CD4-positive, CD25-positive, alpha-beta regulatory T cell (primary cell): ENCODE results near the gene LFNG. TPM values are rescaled to one million over a fixed set of nuclear protein-coding genes. Genes with fewer than 3 reads are reported as not detected.
A peak's percentile ranks its signal among the peaks of the same experiment; 100 is the strongest.

Experiments
- ATAC-seq, 2 donors: fragments of 150-1000 bp; cut with Tn5 transposase; one replicate each; pipeline ENCODE4 v1.10.0; 2021; ENCODE audit warnings: low read depth in 2 of 2, moderate number of reproducible peaks in 2 of 2, moderate library complexity in 1 of 2
- DNase-seq, 3 donors: peaks; one replicate each; pipeline versions ENCODE4 v3.0.0 to v3.0.0-alpha.2; 2012 to 2022; ENCODE audit warnings: mixed read lengths in 1 of 3
- H3K27ac ChIP-seq: one replicate; pipeline ENCODE4 v1.7.0; 2013; ENCODE audit warnings: mild to moderate bottlenecking, low read length; ENCODE audit not compliant: insufficient read depth, poor library complexity, severe bottlenecking
- H3K27me3 ChIP-seq: one replicate; pipeline ENCODE4 v1.7.0; 2013; ENCODE audit warnings: low read length; ENCODE audit not compliant: control insufficient read depth, insufficient read depth
- H3K36me3 ChIP-seq: one replicate; pipeline ENCODE4 v1.7.0; 2013; ENCODE audit warnings: mild to moderate bottlenecking, low read length, moderate library complexity; ENCODE audit not compliant: control insufficient read depth, insufficient read depth
- H3K4me1 ChIP-seq: 2 replicates; pipeline ENCODE4 v1.7.0; 2013; ENCODE audit warnings: mild to moderate bottlenecking, low read length; ENCODE audit not compliant: insufficient read depth, control insufficient read depth, poor library complexity, severe bottlenecking
- H3K4me3 ChIP-seq: one replicate; pipeline ENCODE4 v1.7.0; 2013; ENCODE audit warnings: low read depth, mild to moderate bottlenecking, low read length, moderate library complexity
- H3K9me3 ChIP-seq, 2 experiments: 1 replicate in 1 of 2; 2 replicates in 1 of 2; pipeline ENCODE4 v1.7.0; 2013; ENCODE audit warnings: low read length in 2 of 2, mild to moderate bottlenecking in 1 of 2, moderate library complexity in 1 of 2; ENCODE audit not compliant: control insufficient read depth in 2 of 2
- H3K27ac Mint-ChIP-seq, 3 donors: one replicate each; pipeline ENCODE4 v1.8.0; 2020 to 2022; ENCODE audit warnings: mild to moderate bottlenecking in 3 of 3, mixed read lengths in 3 of 3, moderate library complexity in 2 of 3
- H3K27me3 Mint-ChIP-seq: one replicate; pipeline ENCODE4 v1.8.0; 2022; ENCODE audit warnings: mild to moderate bottlenecking, mixed read lengths
- H3K36me3 Mint-ChIP-seq: one replicate; pipeline ENCODE4 v1.8.0; 2020; ENCODE audit warnings: mixed read lengths
- H3K4me1 Mint-ChIP-seq, 4 donors: one replicate each; pipeline ENCODE4 v1.8.0; 2020 to 2022; ENCODE audit warnings: mixed read lengths in 4 of 4, mild to moderate bottlenecking in 1 of 4
- H3K4me3 Mint-ChIP-seq, 4 donors: one replicate each; pipeline ENCODE4 v1.8.0; 2020 to 2022; ENCODE audit warnings: mild to moderate bottlenecking in 4 of 4, mixed read lengths in 4 of 4, moderate library complexity in 3 of 4
- H3K9me3 Mint-ChIP-seq, 7 donors: one replicate each; pipeline ENCODE4 v1.8.0; 2020 to 2022; ENCODE audit warnings: mixed read lengths in 7 of 7, mild to moderate bottlenecking in 3 of 7, moderate library complexity in 2 of 7
- polyA plus RNA-seq, 4 donors: library from polyadenylated mRNA; unstranded; fragments of 300-500 nt; fragmentation: Illumina TruSeq; gene quantifications; one replicate each; pipeline ENCODE4 v1.2.3, GENCODE V29; 2021
- total RNA-seq: library from RNA; stranded (reverse); gene quantifications from one replicate; pipeline ENCODE4 v1.2.3, GENCODE V29; 2022

LFNG gene
- total and polyA plus RNA-seq, 5 donors from 2014 or later = 2.1 to 215 (median 3.3) TPM

DNA sequence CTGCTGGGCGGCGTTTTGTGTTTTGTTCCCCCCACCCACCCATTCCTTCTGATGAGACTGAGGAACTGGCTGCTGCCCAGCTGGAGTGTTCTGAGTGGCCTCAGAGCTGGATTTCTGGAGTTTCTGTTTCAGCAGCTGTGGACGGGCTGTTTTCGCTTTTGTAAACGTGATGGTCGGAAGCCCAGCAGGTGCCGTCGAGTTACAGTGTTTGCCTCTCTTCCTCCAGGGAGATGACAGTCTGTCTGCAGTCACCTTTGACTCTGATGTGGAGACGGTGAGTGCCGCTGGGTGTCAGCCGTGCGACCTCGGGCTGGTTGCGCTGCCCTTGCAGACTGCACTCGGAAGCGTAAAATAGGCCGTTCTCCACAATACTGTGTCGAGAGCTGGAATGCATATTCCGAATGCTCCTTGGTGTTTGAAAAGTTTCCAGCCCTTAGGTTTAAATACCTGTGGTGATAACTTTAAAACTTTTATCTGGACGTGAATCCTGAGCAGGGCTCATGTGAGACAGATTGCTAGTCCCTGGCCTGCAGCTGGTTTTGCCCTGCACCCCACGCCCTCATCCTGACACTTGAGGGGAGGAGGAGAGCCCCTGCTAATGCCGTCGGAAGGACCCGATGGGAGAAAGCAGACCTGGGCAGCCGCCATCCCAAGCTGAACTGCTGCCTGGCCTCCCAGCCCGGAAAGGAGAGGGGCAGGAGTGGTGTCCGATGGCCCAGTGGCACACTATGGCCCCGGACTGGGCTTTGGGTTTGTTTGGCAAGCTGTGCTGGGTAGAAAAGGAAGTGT, 47.5 kb downstream of the LFNG start:
- no peak overlapping the region for H3K27ac ChIP-seq
- ATAC-seq (peak; percentile 81 to 89), DNase-seq (peak in 2 of 3 donors; percentile 43 to 66)
- no peaks in the 10 kb centered on the region for H3K9me3 ChIP-seq
- H3K36me3 ChIP-seq = no peaks in the 10 kb centered on the region
- Mint-ChIP-seq H3K36me3 (peaks cover 3% of the 10 kb centered on the region), H3K9me3 (no peaks in the 10 kb centered on the region), H3K27me3 (no peaks in the 10 kb centered on the region), H3K4me1 (peaks cover 6 to 12% (median 8%) of the 10 kb centered on the region in 4 donors), H3K4me3 (peak overlapping the region in 3 of 4 donors; percentile 51 to 74 (median 68)), H3K27ac (peak overlapping the region in 1 of 3 donors; percentile 29)
- H3K4me1 ChIP-seq = peaks cover 4% of the 10 kb centered on the region
- H3K4me3 ChIP-seq = peak overlapping the region; percentile 32
- H3K27me3 ChIP-seq = no peaks in the 10 kb centered on the region

DNA sequence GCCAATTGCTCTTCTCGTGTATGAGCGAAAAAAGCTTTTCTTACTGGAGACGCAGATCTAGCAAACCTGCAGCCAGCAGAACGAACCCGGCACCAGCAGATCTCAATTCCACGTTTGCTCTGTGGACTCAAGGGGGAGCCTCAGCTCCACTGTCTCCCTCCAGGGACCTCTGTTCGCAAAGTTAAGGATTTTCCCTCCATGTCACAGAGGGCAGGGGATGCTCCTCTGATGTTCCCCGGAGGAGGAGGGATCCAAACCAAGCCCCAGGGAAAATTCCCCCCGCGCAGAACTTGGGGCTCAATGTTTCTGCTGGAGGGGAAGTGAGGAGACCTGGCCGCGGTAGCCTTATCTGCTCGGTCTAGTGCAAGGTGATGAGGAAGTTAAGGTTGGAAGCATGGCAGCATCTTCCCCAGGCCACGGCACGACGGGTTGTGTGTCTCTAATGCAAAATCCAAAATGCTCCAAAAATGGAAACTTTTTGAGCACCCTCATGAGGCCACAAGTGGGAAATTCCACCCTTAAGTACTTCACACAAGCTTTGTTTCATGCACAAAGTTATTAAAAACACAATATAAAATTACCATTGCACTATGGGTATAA, 48.2 kb downstream of the LFNG start:
- H3K4me1 ChIP-seq = peaks cover 4% of the 10 kb centered on the region
- H3K4me3 Mint-ChIP-seq = no peak overlapping the region
- peaks cover 6 to 12% (median 6%) of the 10 kb centered on the region in 4 donors for H3K4me1 Mint-ChIP-seq
- H3K4me3 ChIP-seq = no peak overlapping the region
- H3K36me3 Mint-ChIP-seq = peaks cover 3% of the 10 kb centered on the region
- no peaks in the 10 kb centered on the region for H3K9me3 Mint-ChIP-seq
- H3K9me3 ChIP-seq = no peaks in the 10 kb centered on the region
- no peak overlapping the region for H3K27ac ChIP-seq
- H3K36me3 ChIP-seq = no peaks in the 10 kb centered on the region
- H3K27me3 ChIP-seq = no peaks in the 10 kb centered on the region
- ATAC-seq = no peak
- H3K27ac Mint-ChIP-seq = no peak overlapping the region
- no peaks in the 10 kb centered on the region for H3K27me3 Mint-ChIP-seq
- DNase-seq = no peak

DNA sequence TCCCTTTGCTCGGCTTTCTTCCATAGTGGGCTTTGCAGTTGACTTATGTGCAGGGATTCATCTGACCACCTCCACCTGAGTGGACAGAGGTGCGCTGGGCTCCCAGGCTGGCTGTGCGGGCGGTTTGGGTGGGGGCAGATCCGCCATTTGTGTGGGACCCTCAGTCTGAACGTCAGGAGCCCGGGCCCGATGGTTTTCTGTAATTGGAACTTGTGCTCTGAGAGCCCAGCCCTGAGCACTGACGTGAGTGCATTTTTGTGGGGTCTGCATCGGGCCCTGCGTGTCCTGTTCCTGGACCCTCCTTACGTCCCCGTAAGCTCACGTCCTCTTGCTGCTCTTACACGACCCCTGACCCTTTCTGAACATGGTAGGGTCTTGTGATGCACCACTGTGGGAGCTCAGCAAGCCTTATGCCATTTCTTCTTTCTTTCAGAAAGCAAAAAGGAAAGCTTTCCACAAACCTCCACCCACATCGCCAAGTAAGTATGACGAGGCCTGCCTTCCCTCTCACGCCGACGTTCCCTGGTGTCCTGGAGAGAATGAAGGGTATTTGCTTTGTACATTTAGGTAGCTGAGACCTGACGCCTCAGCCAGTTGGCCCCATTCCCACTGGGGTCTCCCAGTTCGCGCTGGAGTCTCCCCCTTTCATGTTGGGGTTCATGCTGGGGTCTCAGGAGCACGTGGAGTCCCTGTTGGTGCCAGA, 49.1 kb downstream of the LFNG start:
- H3K4me3 ChIP-seq = no peak overlapping the region
- Mint-ChIP-seq H3K4me3 (no peak overlapping the region), H3K27ac (no peak overlapping the region), H3K27me3 (no peaks in the 10 kb centered on the region), H3K9me3 (no peaks in the 10 kb centered on the region), H3K4me1 (peaks cover 6 to 12% (median 6%) of the 10 kb centered on the region in 4 donors), H3K36me3 (peaks cover 9% of the 10 kb centered on the region)
- H3K4me1 ChIP-seq = peaks cover 4% of the 10 kb centered on the region
- H3K36me3 ChIP-seq = no peaks in the 10 kb centered on the region
- H3K27ac ChIP-seq = no peak overlapping the region
- no peaks in the 10 kb centered on the region for H3K9me3 ChIP-seq
- ATAC-seq (no peak), DNase-seq (no peak)
- no peaks in the 10 kb centered on the region for H3K27me3 ChIP-seq

DNA sequence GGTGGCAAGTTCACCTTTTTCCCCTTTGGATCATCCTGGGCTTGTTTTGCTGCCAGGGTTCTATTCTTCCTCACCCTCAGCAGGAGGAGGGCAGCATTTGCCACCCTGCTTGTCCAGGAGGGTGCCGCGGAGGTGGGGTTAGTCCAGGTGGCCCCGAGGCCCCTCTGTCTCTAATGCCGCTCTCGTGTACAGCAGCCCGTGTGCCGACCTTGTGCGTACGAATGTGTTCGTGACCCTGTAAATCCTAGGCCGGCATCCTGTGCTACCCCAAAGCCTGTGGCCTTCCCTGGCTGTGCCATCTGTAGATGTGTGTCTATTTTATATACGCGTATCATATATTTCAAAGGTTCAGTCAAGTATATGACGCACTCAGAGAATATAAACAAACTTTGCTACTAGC, 49.8 kb downstream of the LFNG start:
- no peak overlapping the region for H3K4me3 Mint-ChIP-seq
- DNase-seq (no peak), ATAC-seq (no peak)
- H3K36me3 Mint-ChIP-seq = peaks cover 16% of the 10 kb centered on the region
- no peak overlapping the region for H3K4me3 ChIP-seq
- no peak overlapping the region for H3K27ac Mint-ChIP-seq
- H3K4me1 ChIP-seq = peaks cover 4% of the 10 kb centered on the region
- no peaks in the 10 kb centered on the region for H3K27me3 Mint-ChIP-seq
- peaks cover 2% of the 10 kb centered on the region for H3K36me3 ChIP-seq
- no peaks in the 10 kb centered on the region for H3K27me3 ChIP-seq
- H3K9me3 Mint-ChIP-seq = no peaks in the 10 kb centered on the region
- peaks cover 6 to 10% (median 7%) of the 10 kb centered on the region in 4 donors for H3K4me1 Mint-ChIP-seq
- H3K27ac ChIP-seq = no peak overlapping the region
- no peaks in the 10 kb centered on the region for H3K9me3 ChIP-seq

DNA sequence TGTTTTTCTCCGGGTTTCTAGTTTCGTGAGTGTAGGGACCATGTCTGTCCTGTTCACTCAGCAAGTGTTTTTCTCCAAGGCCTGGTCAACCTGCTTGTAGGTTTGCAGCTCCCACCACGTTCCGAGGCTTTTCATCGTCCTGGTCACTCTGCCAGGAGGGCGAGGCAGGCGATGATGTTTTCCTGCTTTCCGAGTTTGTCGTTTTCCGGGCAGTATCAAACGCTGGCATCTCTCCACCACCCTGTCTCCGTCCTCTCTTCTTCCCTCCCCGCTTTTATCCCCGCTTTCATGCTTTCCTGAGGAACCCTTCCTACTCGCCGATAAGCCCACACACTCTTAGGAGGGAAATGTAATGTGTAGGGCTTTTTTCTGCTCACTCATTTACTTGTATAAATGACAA, 50.4 kb downstream of the LFNG start:
- Histone ChIP-seq H3K9me3 (no peaks in the 10 kb centered on the region), H3K4me1 (peaks cover 4% of the 10 kb centered on the region), H3K27ac (no peak overlapping the region), H3K4me3 (no peak overlapping the region), H3K27me3 (no peaks in the 10 kb centered on the region), H3K36me3 (peaks cover 2% of the 10 kb centered on the region)
- no peaks in the 10 kb centered on the region for H3K27me3 Mint-ChIP-seq
- no peak overlapping the region for H3K27ac Mint-ChIP-seq
- DNase-seq (no peak), ATAC-seq (no peak)
- no peak overlapping the region for H3K4me3 Mint-ChIP-seq
- H3K4me1 Mint-ChIP-seq = peaks cover 6 to 10% (median 7%) of the 10 kb centered on the region in 4 donors
- H3K36me3 Mint-ChIP-seq = peaks cover 21% of the 10 kb centered on the region
- H3K9me3 Mint-ChIP-seq = no peaks in the 10 kb centered on the region

DNA sequence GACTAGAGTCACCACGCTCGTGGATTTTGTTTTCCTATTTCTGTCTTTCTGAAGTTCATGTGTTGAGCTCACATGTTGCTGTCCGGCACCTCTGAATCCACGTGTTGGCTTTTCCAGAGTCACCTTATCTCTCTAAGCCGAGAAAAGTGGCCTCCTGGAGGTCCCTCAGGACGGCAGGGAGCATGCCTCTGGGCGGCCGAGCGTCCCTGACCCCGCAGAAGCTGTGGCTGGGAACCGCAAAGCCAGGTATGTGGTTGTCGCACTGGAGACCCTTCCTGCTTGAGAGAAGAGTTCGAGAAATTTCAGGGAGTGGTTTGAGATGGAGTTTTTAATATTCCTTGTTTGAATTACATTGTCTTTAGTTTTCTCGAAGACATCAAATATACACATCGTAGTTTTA, 51.8 kb downstream of the LFNG start:
- H3K4me3 ChIP-seq = no peak overlapping the region
- peaks cover 21% of the 10 kb centered on the region for H3K36me3 Mint-ChIP-seq
- H3K4me1 ChIP-seq = peaks cover 4% of the 10 kb centered on the region
- no peak overlapping the region for H3K4me3 Mint-ChIP-seq
- H3K27me3 ChIP-seq = no peaks in the 10 kb centered on the region
- H3K4me1 Mint-ChIP-seq = peaks cover 0 to 10% (median 5%) of the 10 kb centered on the region in 4 donors
- no peaks in the 10 kb centered on the region for H3K27me3 Mint-ChIP-seq
- H3K36me3 ChIP-seq = peaks cover 2% of the 10 kb centered on the region
- no peak for DNase-seq
- no peak overlapping the region for H3K27ac Mint-ChIP-seq
- no peak for ATAC-seq
- no peak overlapping the region for H3K27ac ChIP-seq
- no peaks in the 10 kb centered on the region for H3K9me3 Mint-ChIP-seq
- H3K9me3 ChIP-seq = no peaks in the 10 kb centered on the region

DNA sequence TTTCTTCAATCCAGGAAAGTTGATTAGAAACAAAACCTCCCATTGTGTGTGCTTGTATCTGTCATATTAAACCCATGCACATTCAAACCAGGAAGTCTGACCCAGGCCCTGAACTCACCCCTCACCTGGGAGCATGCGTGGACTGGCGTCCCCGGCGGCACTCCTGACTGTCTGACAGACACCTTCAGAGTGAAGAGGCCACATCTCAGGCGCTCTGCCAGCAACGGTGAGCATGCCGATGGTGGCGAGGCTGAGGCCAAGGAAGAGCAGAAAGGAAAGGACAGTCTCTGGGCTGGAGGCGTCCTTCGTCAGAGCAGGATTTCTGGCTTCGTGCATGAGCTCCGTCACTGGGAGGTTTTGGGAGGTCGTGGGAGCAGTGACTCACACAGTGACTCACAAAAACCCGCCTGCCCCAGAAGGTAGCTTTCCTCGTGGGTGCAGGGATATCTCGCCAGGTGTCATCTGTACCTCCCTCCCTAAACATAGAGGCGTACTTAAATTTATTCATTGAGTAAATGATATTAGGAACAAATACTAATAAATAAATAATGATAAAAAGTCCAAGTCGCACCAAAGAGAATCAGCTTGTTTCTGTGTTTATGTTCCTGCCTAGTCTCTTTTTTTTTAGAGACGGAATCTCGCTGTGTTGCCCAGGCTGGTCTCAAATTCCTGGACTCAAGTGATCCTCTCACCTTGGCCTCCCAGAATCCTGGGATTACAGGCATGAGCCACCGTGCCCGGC, 52.7 kb downstream of the LFNG start:
- Mint-ChIP-seq H3K4me3 (no peak overlapping the region), H3K9me3 (no peaks in the 10 kb centered on the region), H3K27ac (no peak overlapping the region)

More for the DNA sequence above, 52.7 kb downstream of the LFNG start:
- DNase-seq = no peak
- no peak overlapping the region for H3K27ac ChIP-seq
- H3K4me3 ChIP-seq = no peak overlapping the region
- peaks cover 2% of the 10 kb centered on the region for H3K36me3 ChIP-seq
- H3K27me3 ChIP-seq = no peaks in the 10 kb centered on the region
- Mint-ChIP-seq H3K4me1 (peaks cover 0 to 3% (median 1%) of the 10 kb centered on the region in 4 donors), H3K36me3 (peaks cover 21% of the 10 kb centered on the region), H3K27me3 (no peaks in the 10 kb centered on the region)
- no peak for ATAC-seq
- peaks cover 3% of the 10 kb centered on the region for H3K4me1 ChIP-seq
- no peaks in the 10 kb centered on the region for H3K9me3 ChIP-seq
